Breast epithelium (tissue), 4 donors: ENCODE results near the gene STAB2. TPM values are rescaled to one million over a fixed set of nuclear protein-coding genes. Genes with fewer than 3 reads are reported as not detected.

Experiments
- DNase-seq, 2 donors: peaks; one replicate each; pipeline ENCODE4 v3.0.0-alpha.2; 2019; ENCODE audit warnings: low spot score in 2 of 2
- H3K27ac ChIP-seq, 2 donors: fragments of 200-600 bp; sonication (generic) in 1 of 2; one replicate each; pipeline ENCODE4 v1.5.1; 2016 to 2019; ENCODE audit warnings: mild to moderate bottlenecking in 1 of 2
- H3K27me3 ChIP-seq, 2 donors: fragments of 200-600 bp; sonication (generic) in 1 of 2; one replicate each; pipeline versions ENCODE4 v1.5.1 to v1.6.0; 2017 to 2019; ENCODE audit warnings: control low read depth in 1 of 2, mild to moderate bottlenecking in 1 of 2
- H3K36me3 ChIP-seq: fragments of 200-600 bp; one replicate; pipeline ENCODE4 v1.5.1; 2019
- H3K4me1 ChIP-seq, 2 donors: fragments of 200-600 bp; sonication (generic); one replicate each; pipeline ENCODE4 v1.5.1; 2016 to 2019; ENCODE audit warnings: control low read depth in 1 of 2
- H3K4me3 ChIP-seq, 3 donors: fragments of 200-600 bp; sonication (generic); 1 replicate in 2 of 3; 2 replicates in 1 of 3; pipeline ENCODE4 v1.5.1; 2016 to 2019; ENCODE audit warnings: mild to moderate bottlenecking in 3 of 3, moderate library complexity in 2 of 3
- H3K9me3 ChIP-seq, 2 donors: fragments of 200-600 bp; sonication (generic) in 1 of 2; one replicate each; pipeline ENCODE4 v1.5.1; 2016 to 2019; ENCODE audit warnings: control low read depth in 1 of 2
- CTCF ChIP-seq, 3 donors: fragments of 450-650 bp; IDR thresholded peaks; one replicate each; pipeline ENCODE4 v1.5.1; 2016 to 2017; ENCODE audit warnings: antibody characterized with exemption in 3 of 3, mild to moderate bottlenecking in 3 of 3, moderate library complexity in 3 of 3
- POLR2A ChIP-seq: fragments of 450-650 bp; IDR thresholded peaks from one replicate; pipeline ENCODE4 v1.6.1; 2016; ENCODE audit warnings: antibody characterized with exemption, mild to moderate bottlenecking, moderate library complexity
- POLR2AphosphoS5 ChIP-seq, 3 donors: sonication (generic); formaldehyde crosslinking; IDR thresholded peaks; one replicate each; pipeline ENCODE4 v1.6.1; 2017; ENCODE audit warnings: antibody characterized with exemption in 3 of 3
- intact Hi-C: fragments of 100-400 bp; cut with DNase I; formaldehyde crosslinking; loops from one replicate; pipeline ENCODE4 v1.15.1; 2023; ENCODE audit warnings: low total_unique reads
- total RNA-seq, 3 donors: library from RNA; depleted of rRNA; stranded (reverse); fragments of >200 nt; gene quantifications; one replicate each; pipeline ENCODE4 v1.1.0, GENCODE V29; 2016

The STAB2 gene
- total RNA-seq, 3 donors from 2014 or later, result under 0.01 to 2.5 (median 0.16) TPM

- no peak for DNase-seq
- Histone ChIP-seq H3K27me3 (no peaks in the 10 kb centered on the region), H3K27ac (no peak overlapping the region), H3K4me1 (peaks cover 0 to 3% of the 10 kb centered on the region in 2 donors), H3K9me3 (no peaks in the 10 kb centered on the region), H3K36me3 (no peaks in the 10 kb centered on the region), H3K4me3 (no peak overlapping the region)
- intact Hi-C loops, result no loop called here
- no peak for TF ChIP-seq CTCF (IDR thresholded peaks at IDR 0.05)
- no peak for TF ChIP-seq POLR2A
- TF ChIP-seq POLR2AphosphoS5 (IDR thresholded peaks at IDR 0.05), result no peak
These were observed 156.7 kb downstream of the STAB2 start for GRCh38 chr12:103743788-103744187.

- peaks cover 0 to 3% of the 10 kb centered on the region in 2 donors for H3K4me1 ChIP-seq
- no peaks in the 10 kb centered on the region for H3K36me3 ChIP-seq
- TF ChIP-seq POLR2AphosphoS5 (IDR thresholded peaks at IDR 0.05) (no peak), POLR2A (no peak), CTCF (IDR thresholded peaks at IDR 0.05) (no peak)
- intact Hi-C loops, result no loop called here
- no peaks in the 10 kb centered on the region for H3K9me3 ChIP-seq
- H3K4me3 ChIP-seq, result no peak overlapping the region
- no peak overlapping the region for H3K27ac ChIP-seq
- no peak for DNase-seq
- no peaks in the 10 kb centered on the region for H3K27me3 ChIP-seq
These were observed 158.9 kb downstream of the STAB2 start for GRCh38 chr12:103745962-103746361.

GRCh38 chr12:103748002-103748401, 160.9 kb downstream of the STAB2 start:
- TF ChIP-seq CTCF (IDR thresholded peaks at IDR 0.05) (no peak), POLR2A (no peak), POLR2AphosphoS5 (IDR thresholded peaks at IDR 0.05) (no peak)
- no peaks in the 10 kb centered on the region for H3K36me3 ChIP-seq
- intact Hi-C loops, result no loop called here
- no peak overlapping the region for H3K4me3 ChIP-seq
- no peaks in the 10 kb centered on the region for H3K27me3 ChIP-seq
- no peaks in the 10 kb centered on the region for H3K9me3 ChIP-seq
- no peak overlapping the region for H3K27ac ChIP-seq
- H3K4me1 ChIP-seq, result no peaks in the 10 kb centered on the region
- no peak for DNase-seq

GRCh38 chr12:103748875-103749274, 161.8 kb downstream of the STAB2 start:
- Histone ChIP-seq H3K4me3 (no peak overlapping the region), H3K4me1 (no peaks in the 10 kb centered on the region), H3K27me3 (no peaks in the 10 kb centered on the region), H3K9me3 (no peaks in the 10 kb centered on the region), H3K27ac (no peak overlapping the region), H3K36me3 (no peaks in the 10 kb centered on the region)
- TF ChIP-seq POLR2A (no peak), POLR2AphosphoS5 (IDR thresholded peaks at IDR 0.05) (no peak), CTCF (IDR thresholded peaks at IDR 0.05) (no peak)
- intact Hi-C loops, result no loop called here
- no peak for DNase-seq

DNA sequence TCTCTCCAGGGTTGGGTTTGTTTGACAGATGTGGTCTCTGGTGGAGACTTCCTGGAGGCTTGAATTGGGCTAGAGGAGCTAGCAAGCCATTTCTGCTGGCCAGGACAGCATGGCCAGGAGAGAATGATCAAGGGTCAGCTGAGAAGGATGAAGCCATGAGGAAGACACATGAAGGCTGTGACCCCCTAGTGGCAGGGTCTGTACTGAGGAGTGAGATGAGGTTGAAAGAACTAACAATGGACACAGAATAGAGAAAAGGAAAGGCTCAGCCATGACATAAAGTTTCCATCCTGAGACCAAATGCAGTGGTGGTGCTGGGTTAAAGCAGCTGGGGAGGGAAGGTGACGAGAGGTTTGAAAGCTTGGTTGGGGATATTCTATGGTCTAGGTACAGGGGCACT, 164.1 kb downstream of the STAB2 start:
- Histone ChIP-seq H3K27ac (no peak overlapping the region), H3K4me3 (no peak overlapping the region), H3K4me1 (no peaks in the 10 kb centered on the region), H3K27me3 (no peaks in the 10 kb centered on the region), H3K9me3 (no peaks in the 10 kb centered on the region), H3K36me3 (no peaks in the 10 kb centered on the region)
- DNase-seq, result no peak
- intact Hi-C loops, result no loop called here
- no peak for TF ChIP-seq POLR2AphosphoS5 (IDR thresholded peaks at IDR 0.05)
- TF ChIP-seq CTCF (IDR thresholded peaks at IDR 0.05), result no peak
- TF ChIP-seq POLR2A, result no peak
